ENCODE results near the gene NAA60. TPM values are rescaled to one million over a fixed set of nuclear protein-coding genes. Genes with fewer than 3 reads are reported as not detected.
"Not testable (repeated sequence)": the region's sequence is repeated elsewhere in the genome, so short reads cannot be mapped to it uniquely, and the experiment has no call there.

NAA60 gene
- total RNA-seq, 2 donors from 2014 or later = 35.4 to 38.2 TPM

- intact Hi-C loops (cut with DNase I) = loop anchor here in 1 of 2 donors (5.0 kb wide), 1 partner anchor 237 kb away; no protein-coding TSS in a partner anchor
- DNase-seq = no peak
Measured at GRCh38 chr16:3498988-3499387, 55.5 kb downstream of the NAA60 start.

GRCh38 chr16:3501412-3501761, 57.9 kb downstream of the NAA60 start:
- intact Hi-C loops (cut with DNase I); DNase-seq: not testable (repeated sequence)

More at GRCh38 chr16:3498988-3499387, 55.5 kb downstream of the NAA60 start:
- ATAC-seq = no peak

DNA sequence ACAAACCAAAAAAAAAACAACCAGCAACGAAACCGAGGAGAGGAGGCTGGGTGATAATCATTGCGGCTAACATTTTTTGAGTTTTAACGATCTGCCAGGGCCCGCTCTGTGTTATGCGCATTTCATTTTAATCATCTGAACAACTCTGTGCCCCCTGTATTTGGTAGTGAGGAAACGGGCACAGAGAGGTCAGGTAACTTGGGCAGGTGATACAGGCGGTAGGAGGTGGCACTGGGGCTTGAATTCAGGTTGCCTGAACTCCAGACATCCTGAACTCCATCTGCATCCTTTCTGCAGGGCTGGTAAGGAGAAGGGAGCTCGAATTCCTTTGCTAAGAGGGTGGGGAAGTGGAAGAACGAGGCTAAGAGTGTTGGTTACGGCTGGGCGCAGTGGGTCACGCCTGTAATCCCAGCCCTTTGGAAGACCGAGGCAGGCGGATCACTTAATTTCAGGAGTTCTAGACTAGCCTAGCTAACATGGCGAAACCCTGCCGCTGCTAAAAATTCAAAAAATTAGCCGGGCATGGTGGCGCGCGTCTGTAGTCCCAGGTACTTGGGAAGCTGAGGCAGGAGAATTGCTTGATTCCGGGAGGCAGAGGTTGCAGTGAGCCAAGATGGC, 58.4 kb downstream of the NAA60 start:
- ATAC-seq (no peak), DNase-seq (no peak)
- intact Hi-C loops (cut with DNase I) = no loop called here

More at GRCh38 chr16:3501412-3501761, 57.9 kb downstream of the NAA60 start:
- not testable (repeated sequence) for ATAC-seq

DNA sequence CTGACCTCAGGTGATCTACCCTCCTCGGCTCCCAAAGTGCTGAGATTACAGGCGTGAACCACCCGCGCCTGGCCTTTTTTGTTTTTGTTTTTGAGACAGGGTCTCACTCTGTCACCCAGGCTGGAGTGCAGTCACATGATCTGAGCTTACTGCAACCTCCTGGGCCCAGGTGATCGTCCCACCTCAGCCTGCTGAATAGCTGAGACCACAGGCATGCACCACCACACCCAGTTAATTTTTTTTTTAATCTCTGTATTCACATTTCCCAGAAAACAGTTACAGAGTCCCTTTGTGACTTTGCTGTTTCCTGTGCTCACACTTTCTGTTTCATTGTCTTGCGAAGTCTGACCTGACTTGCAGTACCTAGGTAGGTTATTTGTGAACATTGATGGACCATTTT, 60.0 kb downstream of the NAA60 start:
- intact Hi-C loops (cut with DNase I) = no loop called here
- no peak for DNase-seq
- no peak for ATAC-seq

DNA sequence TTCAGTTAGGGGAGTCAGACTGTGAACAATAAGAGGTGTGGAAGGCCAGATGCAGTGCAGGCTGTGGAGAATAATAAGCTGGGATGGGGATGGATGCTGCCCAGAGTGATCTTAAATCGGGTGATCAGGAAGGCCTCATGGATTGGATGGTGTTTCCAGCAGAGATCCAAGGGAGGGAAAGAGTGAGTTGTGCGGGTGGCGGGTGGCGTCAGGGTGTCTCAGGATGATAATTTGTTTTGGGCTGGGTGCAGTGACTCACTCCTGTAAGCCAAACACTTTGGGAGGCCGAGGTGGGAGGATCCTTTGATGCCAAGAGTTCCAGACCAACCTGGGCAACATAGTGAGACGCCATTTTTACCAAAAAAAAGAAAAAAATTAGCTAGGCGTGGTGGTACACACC, 65.3 kb downstream of the NAA60 start:
- DNase-seq (no peak), ATAC-seq (no peak)
- intact Hi-C loops (cut with DNase I) = no loop called here

- intact Hi-C loops (cut with DNase I) = no loop called here
- ATAC-seq = no peak
Measured at GRCh38 chr16:3509470-3509928, 66.0 kb downstream of the NAA60 start.

GRCh38 chr16:3510416-3510815, 66.9 kb downstream of the NAA60 start:
- no peak for DNase-seq
- ATAC-seq = no peak
- intact Hi-C loops (cut with DNase I) = no loop called here

More at GRCh38 chr16:3509470-3509928, 66.0 kb downstream of the NAA60 start:
- DNase-seq = peak; percentile 52

- intact Hi-C loops (cut with DNase I) = no loop called here
- ATAC-seq (no peak), DNase-seq (no peak)
Measured at GRCh38 chr16:3511286-3512180, 68.1 kb downstream of the NAA60 start.

GRCh38 chr16:3513892-3514583, 70.6 kb downstream of the NAA60 start:
- DNase-seq (no peak), ATAC-seq (no peak)
- intact Hi-C loops (cut with DNase I) = no loop called here

DNA sequence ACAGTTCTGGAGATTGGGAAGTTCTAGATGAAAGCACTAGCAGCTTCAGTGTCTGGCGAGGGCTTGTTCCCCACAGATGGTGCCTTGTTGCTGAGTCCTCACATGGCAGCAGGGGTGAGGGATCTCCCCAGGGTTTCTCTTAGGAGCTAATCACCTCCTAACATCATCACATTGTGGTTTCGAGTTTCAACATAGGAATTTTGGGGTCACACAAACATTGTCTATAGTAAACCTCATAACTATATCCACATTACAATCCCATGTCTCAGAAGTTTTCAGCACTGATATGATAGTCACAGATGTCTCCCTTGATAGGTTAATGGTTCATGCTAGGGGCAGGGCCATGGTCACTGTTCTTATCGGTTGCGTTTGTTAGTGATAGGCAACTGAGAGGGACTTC, 71.1 kb downstream of the NAA60 start:
- no peak for ATAC-seq
- intact Hi-C loops (cut with DNase I) = no loop called here
- DNase-seq = no peak

- DNase-seq = no peak
- ATAC-seq = no peak
- intact Hi-C loops (cut with DNase I) = no loop called here
Measured at GRCh38 chr16:3515897-3516296, 72.4 kb downstream of the NAA60 start.

- DNase-seq (no peak), ATAC-seq (no peak)
- intact Hi-C loops (cut with DNase I) = no loop called here
Measured at GRCh38 chr16:3518292-3518985, 75.0 kb downstream of the NAA60 start.

DNA sequence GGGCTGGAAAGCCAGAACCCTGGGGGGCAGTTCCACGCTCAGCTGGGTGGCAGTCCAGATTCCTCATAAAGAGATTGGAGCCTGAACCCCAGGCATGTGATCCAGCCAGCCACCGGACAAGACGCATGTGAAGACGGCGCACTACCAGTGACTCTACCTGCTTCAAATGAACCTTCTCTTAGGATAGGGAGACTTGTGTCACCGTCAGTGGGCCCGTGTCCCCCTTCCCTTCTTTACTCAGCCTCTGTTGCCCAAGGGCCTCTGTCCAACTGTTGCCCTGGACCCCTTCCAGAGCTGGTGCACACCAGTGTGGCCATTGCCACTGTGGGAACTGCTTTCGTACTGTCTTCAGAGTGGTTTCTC, 75.5 kb downstream of the NAA60 start:
- ATAC-seq = no peak

GRCh38 chr16:3519581-3519980, 76.1 kb downstream of the NAA60 start:
- intact Hi-C loops (cut with DNase I) = no loop called here
- DNase-seq (no peak), ATAC-seq (no peak)

More for the DNA sequence above, 75.5 kb downstream of the NAA60 start:
- DNase-seq = no peak
- intact Hi-C loops (cut with DNase I) = no loop called here

- intact Hi-C loops (cut with DNase I) = no loop called here
- no peak for DNase-seq
- ATAC-seq = no peak
Measured at GRCh38 chr16:3520413-3520812, 76.9 kb downstream of the NAA60 start.

DNA sequence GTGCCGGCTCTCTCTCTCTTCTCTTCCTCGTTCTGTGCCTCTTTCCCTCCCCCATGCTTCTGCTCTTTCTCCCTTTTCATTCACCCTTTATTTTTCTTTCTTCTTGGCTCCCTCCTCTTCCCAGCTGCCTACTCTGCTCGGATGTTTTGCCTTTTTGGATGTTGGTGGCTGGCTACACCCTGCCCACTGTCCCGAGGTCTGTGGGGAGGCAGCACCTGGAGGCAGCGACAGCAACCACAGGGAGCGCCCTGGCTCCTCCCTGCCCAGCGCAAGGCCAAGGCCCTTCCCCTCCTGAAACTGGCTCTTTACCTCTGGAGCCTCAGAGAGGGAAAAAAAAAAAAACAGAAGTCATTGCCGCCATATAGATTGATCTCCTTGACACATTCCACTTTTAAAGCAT, 77.4 kb downstream of the NAA60 start:
- ATAC-seq (peak in 1 of 2 donors; percentile 25), DNase-seq (no peak)
- intact Hi-C loops (cut with DNase I) = no loop called here

DNA sequence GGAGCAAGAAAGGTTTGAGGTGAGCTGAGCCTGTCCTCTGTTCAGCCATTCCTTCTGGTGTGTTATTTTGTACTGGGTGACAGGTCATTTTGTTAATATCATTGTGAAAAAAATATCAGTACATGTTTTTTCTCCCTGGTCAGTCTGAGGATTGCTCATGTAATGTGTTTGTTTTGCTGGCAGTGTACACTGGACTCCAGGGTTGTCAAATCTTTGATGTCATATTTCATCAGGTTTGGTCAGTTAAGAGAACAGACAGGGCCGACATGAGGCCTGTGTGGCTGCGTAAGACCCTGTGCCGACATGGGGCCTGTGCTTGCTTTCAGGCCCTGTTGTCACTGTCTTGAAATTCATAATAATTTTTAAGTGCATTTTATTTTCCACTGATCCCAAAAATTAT, 79.8 kb downstream of the NAA60 start:
- ATAC-seq = no peak
- DNase-seq = no peak
- intact Hi-C loops (cut with DNase I) = no loop called here

GRCh38 chr16:3525951-3526350, 82.5 kb downstream of the NAA60 start:
- ATAC-seq (no peak), DNase-seq (no peak)
- intact Hi-C loops (cut with DNase I) = no loop called here

DNA sequence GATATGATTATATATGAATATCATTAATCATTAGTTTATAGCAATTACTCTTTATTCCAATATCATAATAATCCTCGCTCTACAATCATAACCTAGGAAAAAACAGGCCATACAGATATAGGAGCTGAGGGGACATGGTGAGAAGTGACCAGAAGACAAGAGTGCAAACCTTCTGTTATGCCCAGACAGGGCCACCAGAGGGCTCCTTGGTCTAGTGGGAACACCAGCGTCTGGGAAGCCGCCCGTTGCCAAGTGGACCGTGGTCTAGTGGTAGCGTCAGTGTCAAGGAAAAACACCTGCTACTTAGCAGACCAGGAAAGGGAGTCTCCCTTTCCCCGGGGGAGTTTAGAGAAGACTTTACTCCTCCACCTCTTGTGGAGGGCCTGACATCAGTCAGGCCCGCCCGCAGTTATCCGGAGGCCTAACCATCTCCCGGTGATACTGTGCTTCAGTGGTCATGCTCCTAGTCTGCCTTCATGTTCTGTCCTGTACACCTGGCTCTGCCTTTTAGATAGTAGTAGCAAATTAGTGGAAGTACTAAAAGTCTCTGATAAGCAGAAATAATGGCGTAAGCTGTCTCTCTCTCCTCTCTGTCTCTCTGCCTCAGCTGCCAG, 83.8 kb downstream of the NAA60 start:
- intact Hi-C loops (cut with DNase I); ATAC-seq: not testable (repeated sequence)
- DNase-seq = peak; percentile 82
